ENCODE results near the gene TRUB1.

DNA sequence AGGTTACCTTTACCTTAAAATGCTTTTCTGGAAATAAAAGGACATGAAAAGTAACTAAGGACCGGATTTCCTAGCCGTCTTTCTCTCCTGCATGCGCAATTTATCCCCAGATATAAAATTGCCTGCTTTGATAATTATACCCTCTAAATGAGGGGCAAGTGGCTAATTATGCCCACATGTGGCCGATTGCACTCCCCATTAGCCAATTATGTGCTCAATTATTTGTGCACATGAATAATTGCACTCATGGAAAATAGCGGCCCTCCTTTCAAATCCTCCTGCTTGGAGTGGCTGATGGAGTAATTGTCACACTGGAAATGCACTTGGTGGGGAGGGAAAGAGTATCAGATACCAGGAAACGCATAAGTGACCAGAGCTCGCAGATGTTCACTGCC, 88.7 kb downstream of the TRUB1 start:
- TF ChIP-seq GATA2 (IDR thresholded peaks at IDR 0.05; ENCODE audit: insufficient read depth, insufficient read length, low read depth, low read length) (no peak), POLR2A (IDR thresholded peaks at IDR 0.05; ENCODE audit: low read depth, low read length) (no peak), POLR2AphosphoS5 (IDR thresholded peaks at IDR 0.05; ENCODE audit: insufficient read depth, low read depth, low read length) (no peak), EZH2 (IDR thresholded peaks at IDR 0.05; ENCODE audit: borderline replicate concordance, low read depth, low read length, severe bottlenecking) (no peak), MYC (IDR thresholded peaks at IDR 0.05; ENCODE audit: low read depth, low read length) (no peak), JUN (IDR thresholded peaks at IDR 0.05; ENCODE audit: borderline replicate concordance, insufficient read depth, insufficient read length, low read depth) (no peak), FOS (IDR thresholded peaks at IDR 0.05; ENCODE audit: borderline replicate concordance, insufficient read depth, low read length) (no peak)
- TF ChIP-seq, protein P1, sequence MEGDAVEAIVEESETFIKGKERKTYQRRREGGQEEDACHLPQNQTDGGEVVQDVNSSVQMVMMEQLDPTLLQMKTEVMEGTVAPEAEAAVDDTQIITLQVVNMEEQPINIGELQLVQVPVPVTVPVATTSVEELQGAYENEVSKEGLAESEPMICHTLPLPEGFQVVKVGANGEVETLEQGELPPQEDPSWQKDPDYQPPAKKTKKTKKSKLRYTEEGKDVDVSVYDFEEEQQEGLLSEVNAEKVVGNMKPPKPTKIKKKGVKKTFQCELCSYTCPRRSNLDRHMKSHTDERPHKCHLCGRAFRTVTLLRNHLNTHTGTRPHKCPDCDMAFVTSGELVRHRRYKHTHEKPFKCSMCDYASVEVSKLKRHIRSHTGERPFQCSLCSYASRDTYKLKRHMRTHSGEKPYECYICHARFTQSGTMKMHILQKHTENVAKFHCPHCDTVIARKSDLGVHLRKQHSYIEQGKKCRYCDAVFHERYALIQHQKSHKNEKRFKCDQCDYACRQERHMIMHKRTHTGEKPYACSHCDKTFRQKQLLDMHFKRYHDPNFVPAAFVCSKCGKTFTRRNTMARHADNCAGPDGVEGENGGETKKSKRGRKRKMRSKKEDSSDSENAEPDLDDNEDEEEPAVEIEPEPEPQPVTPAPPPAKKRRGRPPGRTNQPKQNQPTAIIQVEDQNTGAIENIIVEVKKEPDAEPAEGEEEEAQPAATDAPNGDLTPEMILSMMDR (IDR thresholded peaks at IDR 0.05; ENCODE audit: extremely low read depth in 1 of 2, insufficient read depth in 1 of 2, low read depth in 1 of 2, low read length in 2 of 2) = no peak
- TF ChIP-seq, protein P2, sequence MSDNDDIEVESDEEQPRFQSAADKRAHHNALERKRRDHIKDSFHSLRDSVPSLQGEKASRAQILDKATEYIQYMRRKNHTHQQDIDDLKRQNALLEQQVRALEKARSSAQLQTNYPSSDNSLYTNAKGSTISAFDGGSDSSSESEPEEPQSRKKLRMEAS (IDR thresholded peaks at IDR 0.05; ENCODE audit: insufficient read depth, insufficient read length) = no peak
